Ectodermal cell (in vitro differentiated cells): Measurements from ENCODE around the gene ABRACL. TPM values are rescaled to one million over a fixed set of nuclear protein-coding genes. Genes with fewer than 3 reads are reported as not detected.

Experiments
- H3K27ac ChIP-seq: 2 replicates; pipeline ENCODE4 v1.7.0; 2013; ENCODE audit warnings: mild to moderate bottlenecking, low read depth, low read length; ENCODE audit not compliant: insufficient read depth, poor library complexity, severe bottlenecking
- H3K27me3 ChIP-seq: 2 replicates; pipeline ENCODE4 v1.7.0; 2013; ENCODE audit warnings: mild to moderate bottlenecking, low read length; ENCODE audit not compliant: insufficient read depth, control insufficient read depth, poor library complexity, severe bottlenecking
- H3K36me3 ChIP-seq: one replicate; pipeline ENCODE4 v1.7.0; 2013; ENCODE audit warnings: low read length; ENCODE audit not compliant: control insufficient read depth, insufficient read depth
- H3K4me1 ChIP-seq: one replicate; pipeline ENCODE4 v1.7.0; 2013; ENCODE audit warnings: low read length; ENCODE audit not compliant: control insufficient read depth, insufficient read depth
- H3K4me3 ChIP-seq: 2 replicates; pipeline ENCODE4 v1.7.0; 2013; ENCODE audit warnings: low read depth, low read length, control low read depth; ENCODE audit not compliant: insufficient read depth
- H3K9me3 ChIP-seq: 2 replicates; pipeline ENCODE4 v1.7.0; 2013; ENCODE audit warnings: mild to moderate bottlenecking, low read length, moderate library complexity; ENCODE audit not compliant: control insufficient read depth
- WGBS, 2 experiments: methylation state at CpG; one replicate each; pipeline ENCODE4 v1.1.7; 2013; ENCODE audit warnings: missing lambda C conversion rate in 2 of 2; 5-methylcytosine and 5-hydroxymethylcytosine counted together
- polyA plus RNA-seq, 4 experiments: library from polyadenylated mRNA; stranded (reverse); fragments of 50-300 nt; gene quantifications; one replicate each; pipeline ENCODE4 v1.2.3, GENCODE V29; 2013

ABRACL gene
- 160 TPM for polyA plus RNA-seq (2013, experiment 1 of 4)
- 168 TPM for polyA plus RNA-seq (2013, experiment 2 of 4)
- 134 TPM for polyA plus RNA-seq (2013, experiment 3 of 4)
- 148 TPM for polyA plus RNA-seq (2013, experiment 4 of 4)

GRCh38 chr6:139028658-139029469 is at the start of gene ABRACL:
Gene ABRACL (plus strand): TSS chr6:139028745. CDS start chr6:139034161, 5,416 bp downstream.
- Histone ChIP-seq H3K4me3 (peak within 1 kb of the TSS; percentile 96), H3K27ac (peak within 1 kb of the TSS; percentile 75), H3K36me3 (peaks cover 3% of the 10 kb centered on the region), H3K27me3 (no peaks in the 10 kb centered on the region), H3K4me1 (peaks cover 9% of the 10 kb centered on the region), H3K9me3 (no peaks in the 10 kb centered on the region)
- WGBS, 2 experiments: 0% methylated on average over 77 of the region's 77 CpGs

GRCh38 chr6:138979365-138979764 is 49.2 kb upstream of the ABRACL start:
- Histone ChIP-seq H3K36me3 (no peaks in the 10 kb centered on the region), H3K4me1 (peaks cover 12% of the 10 kb centered on the region), H3K27ac (no peak overlapping the region), H3K27me3 (no peaks in the 10 kb centered on the region), H3K4me3 (no peak overlapping the region), H3K9me3 (no peaks in the 10 kb centered on the region)
- 84 to 85% methylated on average over 2 of the region's 2 CpGs for WGBS, 2 experiments

- Histone ChIP-seq H3K4me3 (no peak overlapping the region), H3K9me3 (no peaks in the 10 kb centered on the region), H3K27me3 (no peaks in the 10 kb centered on the region), H3K36me3 (no peaks in the 10 kb centered on the region), H3K4me1 (peaks cover 10% of the 10 kb centered on the region), H3K27ac (no peak overlapping the region)
- 86 to 89% methylated on average over 5 of the region's 5 CpGs for WGBS, 2 experiments
Observed at GRCh38 chr6:138979813-138980668, 48.5 kb upstream of the ABRACL start.

GRCh38 chr6:138981416-138981815 is 47.1 kb upstream of the ABRACL start:
- Histone ChIP-seq H3K36me3 (no peaks in the 10 kb centered on the region), H3K4me3 (no peak overlapping the region), H3K9me3 (no peaks in the 10 kb centered on the region), H3K27me3 (no peaks in the 10 kb centered on the region), H3K27ac (no peak overlapping the region), H3K4me1 (peaks cover 9% of the 10 kb centered on the region)
- WGBS, 2 experiments: 96 to 98% methylated on average over 2 of the region's 2 CpGs

- 5 to 11% methylated on average over 3 of the region's 3 CpGs for WGBS, 2 experiments
- H3K9me3 ChIP-seq: no peaks in the 10 kb centered on the region
- H3K27me3 ChIP-seq: no peaks in the 10 kb centered on the region
- H3K4me3 ChIP-seq: peak overlapping the region; percentile 69
- peaks cover 7% of the 10 kb centered on the region for H3K4me1 ChIP-seq
- H3K27ac ChIP-seq: no peak overlapping the region
- H3K36me3 ChIP-seq: no peaks in the 10 kb centered on the region
Observed at GRCh38 chr6:138986578-138986977, 42.0 kb upstream of the ABRACL start.

- Histone ChIP-seq H3K27ac (no peak overlapping the region), H3K4me1 (peaks cover 1% of the 10 kb centered on the region), H3K9me3 (no peaks in the 10 kb centered on the region), H3K27me3 (no peaks in the 10 kb centered on the region), H3K36me3 (no peaks in the 10 kb centered on the region), H3K4me3 (peak overlapping the region; percentile 69)
- WGBS, 2 experiments: 0 to 1% methylated on average over 35 of the region's 35 CpGs
Observed at GRCh38 chr6:138987080-138987642, 41.4 kb upstream of the ABRACL start.

- Histone ChIP-seq H3K27ac (peak within 1 kb of the TSS; percentile 76), H3K27me3 (no peaks in the 10 kb centered on the region), H3K4me1 (no peaks in the 10 kb centered on the region), H3K36me3 (no peaks in the 10 kb centered on the region), H3K4me3 (peak within 1 kb of the TSS; percentile 69), H3K9me3 (no peaks in the 10 kb centered on the region)
- WGBS, 2 experiments: 0% methylated on average over 105 of the region's 105 CpGs
Observed at GRCh38 chr6:138987643-138988468, 40.7 kb upstream of the ABRACL start, which contains the start of gene REPS1. Gene REPS1 (minus strand): TSS chr6:138988253. CDS start chr6:138987682, 571 bp downstream.

GRCh38 chr6:138988469-138988834 is 40.1 kb upstream of the ABRACL start:
- Histone ChIP-seq H3K4me3 (no peak overlapping the region), H3K27ac (no peak overlapping the region), H3K4me1 (no peaks in the 10 kb centered on the region), H3K27me3 (no peaks in the 10 kb centered on the region), H3K9me3 (no peaks in the 10 kb centered on the region), H3K36me3 (no peaks in the 10 kb centered on the region)
- WGBS, 2 experiments: 30 to 32% methylated on average over 11 of the region's 11 CpGs

- Histone ChIP-seq H3K9me3 (no peaks in the 10 kb centered on the region), H3K4me1 (no peaks in the 10 kb centered on the region), H3K27me3 (no peaks in the 10 kb centered on the region), H3K4me3 (no peak overlapping the region), H3K27ac (no peak overlapping the region), H3K36me3 (no peaks in the 10 kb centered on the region)
- WGBS, 2 experiments: 92 to 94% methylated on average over 5 of the region's 5 CpGs
Observed at GRCh38 chr6:138989098-138989983, 39.2 kb upstream of the ABRACL start.
